ENCODE data around the gene GLA. TPM values are rescaled to one million over a fixed set of nuclear protein-coding genes. Genes with fewer than 3 reads are reported as not detected.

GLA gene
- total and polyA plus RNA-seq, 2 of the 8 experiments (the other 6 are each of a cell fraction or from before 2014, with no cell fraction given) = 33.6 to 47.3 TPM

- TF ChIP-seq, protein P1, sequence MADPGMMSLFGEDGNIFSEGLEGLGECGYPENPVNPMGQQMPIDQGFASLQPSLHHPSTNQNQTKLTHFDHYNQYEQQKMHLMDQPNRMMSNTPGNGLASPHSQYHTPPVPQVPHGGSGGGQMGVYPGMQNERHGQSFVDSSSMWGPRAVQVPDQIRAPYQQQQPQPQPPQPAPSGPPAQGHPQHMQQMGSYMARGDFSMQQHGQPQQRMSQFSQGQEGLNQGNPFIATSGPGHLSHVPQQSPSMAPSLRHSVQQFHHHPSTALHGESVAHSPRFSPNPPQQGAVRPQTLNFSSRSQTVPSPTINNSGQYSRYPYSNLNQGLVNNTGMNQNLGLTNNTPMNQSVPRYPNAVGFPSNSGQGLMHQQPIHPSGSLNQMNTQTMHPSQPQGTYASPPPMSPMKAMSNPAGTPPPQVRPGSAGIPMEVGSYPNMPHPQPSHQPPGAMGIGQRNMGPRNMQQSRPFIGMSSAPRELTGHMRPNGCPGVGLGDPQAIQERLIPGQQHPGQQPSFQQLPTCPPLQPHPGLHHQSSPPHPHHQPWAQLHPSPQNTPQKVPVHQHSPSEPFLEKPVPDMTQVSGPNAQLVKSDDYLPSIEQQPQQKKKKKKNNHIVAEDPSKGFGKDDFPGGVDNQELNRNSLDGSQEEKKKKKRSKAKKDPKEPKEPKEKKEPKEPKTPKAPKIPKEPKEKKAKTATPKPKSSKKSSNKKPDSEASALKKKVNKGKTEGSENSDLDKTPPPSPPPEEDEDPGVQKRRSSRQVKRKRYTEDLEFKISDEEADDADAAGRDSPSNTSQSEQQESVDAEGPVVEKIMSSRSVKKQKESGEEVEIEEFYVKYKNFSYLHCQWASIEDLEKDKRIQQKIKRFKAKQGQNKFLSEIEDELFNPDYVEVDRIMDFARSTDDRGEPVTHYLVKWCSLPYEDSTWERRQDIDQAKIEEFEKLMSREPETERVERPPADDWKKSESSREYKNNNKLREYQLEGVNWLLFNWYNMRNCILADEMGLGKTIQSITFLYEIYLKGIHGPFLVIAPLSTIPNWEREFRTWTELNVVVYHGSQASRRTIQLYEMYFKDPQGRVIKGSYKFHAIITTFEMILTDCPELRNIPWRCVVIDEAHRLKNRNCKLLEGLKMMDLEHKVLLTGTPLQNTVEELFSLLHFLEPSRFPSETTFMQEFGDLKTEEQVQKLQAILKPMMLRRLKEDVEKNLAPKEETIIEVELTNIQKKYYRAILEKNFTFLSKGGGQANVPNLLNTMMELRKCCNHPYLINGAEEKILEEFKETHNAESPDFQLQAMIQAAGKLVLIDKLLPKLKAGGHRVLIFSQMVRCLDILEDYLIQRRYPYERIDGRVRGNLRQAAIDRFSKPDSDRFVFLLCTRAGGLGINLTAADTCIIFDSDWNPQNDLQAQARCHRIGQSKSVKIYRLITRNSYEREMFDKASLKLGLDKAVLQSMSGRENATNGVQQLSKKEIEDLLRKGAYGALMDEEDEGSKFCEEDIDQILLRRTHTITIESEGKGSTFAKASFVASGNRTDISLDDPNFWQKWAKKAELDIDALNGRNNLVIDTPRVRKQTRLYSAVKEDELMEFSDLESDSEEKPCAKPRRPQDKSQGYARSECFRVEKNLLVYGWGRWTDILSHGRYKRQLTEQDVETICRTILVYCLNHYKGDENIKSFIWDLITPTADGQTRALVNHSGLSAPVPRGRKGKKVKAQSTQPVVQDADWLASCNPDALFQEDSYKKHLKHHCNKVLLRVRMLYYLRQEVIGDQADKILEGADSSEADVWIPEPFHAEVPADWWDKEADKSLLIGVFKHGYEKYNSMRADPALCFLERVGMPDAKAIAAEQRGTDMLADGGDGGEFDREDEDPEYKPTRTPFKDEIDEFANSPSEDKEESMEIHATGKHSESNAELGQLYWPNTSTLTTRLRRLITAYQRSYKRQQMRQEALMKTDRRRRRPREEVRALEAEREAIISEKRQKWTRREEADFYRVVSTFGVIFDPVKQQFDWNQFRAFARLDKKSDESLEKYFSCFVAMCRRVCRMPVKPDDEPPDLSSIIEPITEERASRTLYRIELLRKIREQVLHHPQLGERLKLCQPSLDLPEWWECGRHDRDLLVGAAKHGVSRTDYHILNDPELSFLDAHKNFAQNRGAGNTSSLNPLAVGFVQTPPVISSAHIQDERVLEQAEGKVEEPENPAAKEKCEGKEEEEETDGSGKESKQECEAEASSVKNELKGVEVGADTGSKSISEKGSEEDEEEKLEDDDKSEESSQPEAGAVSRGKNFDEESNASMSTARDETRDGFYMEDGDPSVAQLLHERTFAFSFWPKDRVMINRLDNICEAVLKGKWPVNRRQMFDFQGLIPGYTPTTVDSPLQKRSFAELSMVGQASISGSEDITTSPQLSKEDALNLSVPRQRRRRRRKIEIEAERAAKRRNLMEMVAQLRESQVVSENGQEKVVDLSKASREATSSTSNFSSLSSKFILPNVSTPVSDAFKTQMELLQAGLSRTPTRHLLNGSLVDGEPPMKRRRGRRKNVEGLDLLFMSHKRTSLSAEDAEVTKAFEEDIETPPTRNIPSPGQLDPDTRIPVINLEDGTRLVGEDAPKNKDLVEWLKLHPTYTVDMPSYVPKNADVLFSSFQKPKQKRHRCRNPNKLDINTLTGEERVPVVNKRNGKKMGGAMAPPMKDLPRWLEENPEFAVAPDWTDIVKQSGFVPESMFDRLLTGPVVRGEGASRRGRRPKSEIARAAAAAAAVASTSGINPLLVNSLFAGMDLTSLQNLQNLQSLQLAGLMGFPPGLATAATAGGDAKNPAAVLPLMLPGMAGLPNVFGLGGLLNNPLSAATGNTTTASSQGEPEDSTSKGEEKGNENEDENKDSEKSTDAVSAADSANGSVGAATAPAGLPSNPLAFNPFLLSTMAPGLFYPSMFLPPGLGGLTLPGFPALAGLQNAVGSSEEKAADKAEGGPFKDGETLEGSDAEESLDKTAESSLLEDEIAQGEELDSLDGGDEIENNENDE (IDR thresholded peaks at IDR 0.05; ENCODE audit: insufficient replicate concordance, low read length) = no peak
- TF ChIP-seq, protein P2, sequence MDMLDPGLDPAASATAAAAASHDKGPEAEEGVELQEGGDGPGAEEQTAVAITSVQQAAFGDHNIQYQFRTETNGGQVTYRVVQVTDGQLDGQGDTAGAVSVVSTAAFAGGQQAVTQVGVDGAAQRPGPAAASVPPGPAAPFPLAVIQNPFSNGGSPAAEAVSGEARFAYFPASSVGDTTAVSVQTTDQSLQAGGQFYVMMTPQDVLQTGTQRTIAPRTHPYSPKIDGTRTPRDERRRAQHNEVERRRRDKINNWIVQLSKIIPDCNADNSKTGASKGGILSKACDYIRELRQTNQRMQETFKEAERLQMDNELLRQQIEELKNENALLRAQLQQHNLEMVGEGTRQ (IDR thresholded peaks at IDR 0.05; ENCODE audit: low read length) = no peak
- TF ChIP-seq FOSL1 (IDR thresholded peaks at IDR 0.05; ENCODE audit: insufficient read depth, low read depth, low read length) (no peak), SAP30 (IDR thresholded peaks at IDR 0.05; ENCODE audit: insufficient read depth, insufficient replicate concordance, low read length) (no peak), SIRT6 (IDR thresholded peaks at IDR 0.05; ENCODE audit: low read length) (no peak), GTF2F1 (IDR thresholded peaks at IDR 0.05; ENCODE audit: borderline replicate concordance, low read depth, low read length) (no peak), SIN3A (conservative IDR thresholded peaks at IDR 0.05 in 1 of 2, IDR thresholded peaks at IDR 0.05 in 1 of 2; ENCODE audit: low read depth in 1 of 2, low read length in 2 of 2) (no peak), SP1 (IDR thresholded peaks at IDR 0.05; ENCODE audit: low read depth, low read length) (no peak), EGR1 (IDR thresholded peaks at IDR 0.05; ENCODE audit: borderline replicate concordance, low read depth, low read length) (no peak)
These were observed 22.8 kb upstream of the GLA start (continued) for GRCh38 chrX:101430457-101431078.
